RWPE2 (cell line): ENCODE data around the gene IQGAP2.
A peak's percentile ranks its signal among the peaks of the same experiment; 100 is the strongest.

Experiments
- ATAC-seq: fragments of 200-7000 bp; cut with Tn5 transposase; 3 replicates; pipeline ENCODE4 v1.9.1; 2021; ENCODE audit warnings: low read depth
- DNase-seq: peaks from one replicate; pipeline ENCODE4 v3.0.0-alpha.2; 2020; ENCODE audit warnings: low spot score
- H3K27ac ChIP-seq: fragments of 450-650 bp; 2 replicates; pipeline ENCODE4 v1.5.1; 2017; ENCODE audit warnings: mild to moderate bottlenecking; ENCODE audit not compliant: poor library complexity, severe bottlenecking
- H3K27me3 ChIP-seq: fragments of 250-450 bp; sonication (Bioruptor Pico); 2 replicates; pipeline ENCODE4 v1.5.1; 2021; ENCODE audit warnings: mild to moderate bottlenecking, moderate library complexity; ENCODE audit not compliant: insufficient read depth, poor library complexity, severe bottlenecking
- H3K36me3 ChIP-seq: fragments of 250-450 bp; sonication (Bioruptor Pico); 2 replicates; pipeline ENCODE4 v1.5.1; 2020; ENCODE audit warnings: low read depth, mild to moderate bottlenecking, moderate library complexity
- H3K4me1 ChIP-seq: fragments of 250-450 bp; sonication (Bioruptor Pico); 2 replicates; pipeline ENCODE4 v1.5.1; 2021; ENCODE audit warnings: mild to moderate bottlenecking, moderate library complexity; ENCODE audit not compliant: insufficient read depth, poor library complexity, severe bottlenecking
- H3K4me3 ChIP-seq: fragments of 250-450 bp; sonication (Bioruptor Pico); 2 replicates; pipeline ENCODE4 v1.5.1; 2021; ENCODE audit warnings: mild to moderate bottlenecking, moderate library complexity; ENCODE audit not compliant: severe bottlenecking
- H3K9me3 ChIP-seq: fragments of 250-450 bp; sonication (Bioruptor Pico); 2 replicates; pipeline ENCODE4 v1.5.1; 2021; ENCODE audit warnings: mild to moderate bottlenecking, moderate library complexity; ENCODE audit not compliant: severe bottlenecking
- CTCF ChIP-seq: fragments of 450-650 bp; IDR thresholded peaks from one replicate; pipeline ENCODE4 v1.5.1; 2017; ENCODE audit warnings: mild to moderate bottlenecking, moderate library complexity; ENCODE audit not compliant: poor library complexity, severe bottlenecking

The IQGAP2 gene

DNA sequence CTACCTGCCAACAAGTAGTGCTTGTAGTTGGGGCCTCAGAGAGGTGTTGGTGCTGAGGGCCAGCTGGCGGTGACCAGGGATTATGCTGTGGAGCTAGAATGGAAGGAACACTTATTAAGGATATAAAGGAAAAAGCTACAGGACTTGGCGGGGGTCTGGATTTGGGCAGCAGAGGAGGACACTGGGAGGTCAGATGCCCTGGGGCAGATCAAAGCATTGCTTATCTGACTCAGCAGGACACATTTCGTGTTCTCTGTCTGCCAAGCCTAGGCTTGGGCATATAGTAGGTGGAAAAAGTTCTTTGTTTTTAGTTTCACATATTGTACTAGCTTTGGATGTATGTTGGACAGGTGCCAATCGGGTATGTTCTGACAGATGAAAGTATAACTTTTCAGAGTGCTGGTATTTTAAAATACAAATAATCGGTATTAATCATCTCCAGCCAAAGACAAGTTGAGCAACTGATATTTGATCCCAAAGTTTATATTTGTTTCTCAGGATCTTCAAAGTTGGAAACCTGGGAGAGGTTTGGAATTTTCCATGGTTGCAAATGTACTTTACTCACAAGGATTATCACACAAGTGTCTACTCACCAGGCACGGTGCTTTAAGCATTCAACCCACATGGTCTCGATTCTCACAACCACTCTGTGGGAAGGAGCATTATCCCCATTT is 69.4 kb downstream of the IQGAP2 start:
- ATAC-seq (peak; percentile 86), DNase-seq (peak; percentile 88)
- Histone ChIP-seq H3K27me3 (no peaks in the 10 kb centered on the region), H3K27ac (peak overlapping the region; percentile 89), H3K9me3 (peaks cover 2% of the 10 kb centered on the region), H3K4me1 (peaks cover 34% of the 10 kb centered on the region), H3K4me3 (no peak overlapping the region), H3K36me3 (no peaks in the 10 kb centered on the region)
- TF ChIP-seq CTCF, result no peak

- Histone ChIP-seq H3K4me1 (peaks cover 34% of the 10 kb centered on the region), H3K4me3 (no peak overlapping the region), H3K9me3 (peaks cover 2% of the 10 kb centered on the region), H3K36me3 (no peaks in the 10 kb centered on the region), H3K27ac (peak overlapping the region; percentile 89), H3K27me3 (no peaks in the 10 kb centered on the region)
- ATAC-seq (no peak), DNase-seq (no peak)
- TF ChIP-seq CTCF, result no peak
These were observed 69.9 kb downstream of the IQGAP2 start for GRCh38 chr5:76473009-76473336.

GRCh38 chr5:76473661-76474060 is 70.6 kb downstream of the IQGAP2 start:
- peak overlapping the region; percentile 89 for H3K27ac ChIP-seq
- TF ChIP-seq CTCF, result no peak
- peaks cover 32% of the 10 kb centered on the region for H3K4me1 ChIP-seq

DNA sequence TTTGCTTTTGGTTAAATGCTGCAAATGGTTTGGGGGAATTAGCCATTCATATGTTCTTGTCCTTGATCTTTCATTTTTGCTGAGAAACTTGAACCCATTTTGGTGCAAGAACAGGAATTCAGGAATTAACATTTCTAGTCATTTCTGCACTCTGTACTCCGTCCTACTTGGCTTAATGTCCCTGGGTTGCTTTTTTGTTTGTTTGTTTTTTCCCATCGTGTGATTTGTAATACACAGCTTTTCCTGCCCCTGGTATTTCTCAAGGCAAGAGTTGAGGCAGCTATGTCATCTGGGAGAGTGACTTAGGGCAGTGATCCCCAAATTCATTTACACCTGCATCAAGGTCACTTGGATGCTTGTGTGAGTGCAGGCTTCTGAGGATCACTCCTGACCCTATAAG is 71.3 kb downstream of the IQGAP2 start:
- no peak for TF ChIP-seq CTCF
- no peak overlapping the region for H3K27ac ChIP-seq
- H3K4me3 ChIP-seq, result no peak overlapping the region
- peaks cover 25% of the 10 kb centered on the region for H3K4me1 ChIP-seq
- no peak for ATAC-seq
- no peak for DNase-seq
- H3K36me3 ChIP-seq, result no peaks in the 10 kb centered on the region
- H3K27me3 ChIP-seq, result no peaks in the 10 kb centered on the region
- peaks cover 2% of the 10 kb centered on the region for H3K9me3 ChIP-seq

More at GRCh38 chr5:76473661-76474060, 70.6 kb downstream of the IQGAP2 start:
- H3K36me3 ChIP-seq, result no peaks in the 10 kb centered on the region
- DNase-seq (no peak), ATAC-seq (no peak)
- H3K9me3 ChIP-seq, result peaks cover 2% of the 10 kb centered on the region
- no peaks in the 10 kb centered on the region for H3K27me3 ChIP-seq
- no peak overlapping the region for H3K4me3 ChIP-seq

DNA sequence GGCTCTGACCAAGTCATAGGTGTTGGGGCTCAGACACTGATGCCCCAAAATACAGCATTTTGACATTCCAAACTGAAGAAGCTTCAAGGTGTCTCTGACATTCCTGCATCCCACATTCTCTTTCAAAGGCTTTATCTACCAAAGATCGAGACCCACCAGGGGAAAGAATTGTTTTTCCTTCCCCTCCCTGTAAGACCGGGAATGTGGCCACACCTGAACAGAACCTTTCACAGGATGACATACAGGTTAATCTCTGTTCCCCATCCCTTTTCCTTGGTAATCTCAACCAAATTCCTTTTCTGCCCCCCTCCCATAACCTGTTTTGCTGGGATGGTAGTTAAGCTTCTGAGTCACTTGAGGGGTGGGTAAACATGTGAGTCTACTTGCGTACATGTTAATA is 72.3 kb downstream of the IQGAP2 start:
- Histone ChIP-seq H3K4me1 (peaks cover 16% of the 10 kb centered on the region), H3K36me3 (no peaks in the 10 kb centered on the region), H3K27ac (no peak overlapping the region), H3K27me3 (no peaks in the 10 kb centered on the region), H3K9me3 (peaks cover 2% of the 10 kb centered on the region), H3K4me3 (no peak overlapping the region)
- TF ChIP-seq CTCF, result no peak
- DNase-seq, result no peak
- ATAC-seq, result no peak
